ENCODE measurements around the gene RHBDF1. TPM values are rescaled to one million over a fixed set of nuclear protein-coding genes. Genes with fewer than 3 reads are reported as not detected.
"Not testable (repeated sequence)": the region's sequence is repeated elsewhere in the genome, so short reads cannot be mapped to it uniquely, and the experiment has no call there.

The RHBDF1 gene
- total and polyA plus RNA-seq, 8 donors: 33.4 to 50.0 (median 39.7) TPM

GRCh38 chr16:38941-39892 lies 33.2 kb downstream of the RHBDF1 start:
- no peak overlapping the region for H3K4me3 ChIP-seq
- H3K27ac ChIP-seq: no peak overlapping the region
- intact Hi-C loops (cut with DNase I): no loop called here
- DNase-seq (peak in 2 of 4 donors; percentile 55 to 68), ATAC-seq (peak; percentile 91)
- H3K4me1 ChIP-seq: peaks cover 0 to 29% of the 10 kb centered on the region in 2 donors
- no peaks in the 10 kb centered on the region for H3K27me3 ChIP-seq
- H3K36me3 ChIP-seq: peaks cover 0 to 23% of the 10 kb centered on the region in 2 donors
- TF ChIP-seq CTCF (IDR thresholded peaks at IDR 0.05): no peak
- no peaks in the 10 kb centered on the region for H3K9me3 ChIP-seq

- H3K4me1 ChIP-seq: peaks cover 0 to 29% of the 10 kb centered on the region in 2 donors
- H3K4me3 ChIP-seq; H3K27ac ChIP-seq; intact Hi-C loops (cut with DNase I); H3K9me3 ChIP-seq; H3K27me3 ChIP-seq; ATAC-seq: not testable (repeated sequence)
- H3K36me3 ChIP-seq: peaks cover 0 to 15% of the 10 kb centered on the region in 2 donors
- peak in 1 of 4 donors; percentile 54 for DNase-seq
These were observed 34.2 kb downstream of the RHBDF1 start for GRCh38 chr16:38206-38605.

GRCh38 chr16:37511-37910 lies 34.9 kb downstream of the RHBDF1 start:
- H3K4me1 ChIP-seq: peaks cover 0 to 29% of the 10 kb centered on the region in 2 donors
- ATAC-seq: no peak
- TF ChIP-seq CTCF (IDR thresholded peaks at IDR 0.05): no peak

GRCh38 chr16:36336-36984 lies 36.0 kb downstream of the RHBDF1 start:
- H3K27ac ChIP-seq: no peak overlapping the region
- H3K4me3 ChIP-seq: no peak overlapping the region
- no peaks in the 10 kb centered on the region for H3K36me3 ChIP-seq
- peak in 1 of 4 donors; percentile 56 for DNase-seq
- H3K9me3 ChIP-seq: no peaks in the 10 kb centered on the region
- ATAC-seq: no peak
- no peaks in the 10 kb centered on the region for H3K27me3 ChIP-seq
- TF ChIP-seq CTCF (IDR thresholded peaks at IDR 0.05): no peak
- intact Hi-C loops (cut with DNase I): no loop called here
- peaks cover 0 to 29% of the 10 kb centered on the region in 2 donors for H3K4me1 ChIP-seq

More at GRCh38 chr16:37511-37910, 34.9 kb downstream of the RHBDF1 start:
- intact Hi-C loops (cut with DNase I): no loop called here
- H3K36me3 ChIP-seq: peaks cover 0 to 8% of the 10 kb centered on the region in 2 donors
- H3K4me3 ChIP-seq: no peak overlapping the region
- no peaks in the 10 kb centered on the region for H3K9me3 ChIP-seq
- no peak overlapping the region for H3K27ac ChIP-seq
- no peaks in the 10 kb centered on the region for H3K27me3 ChIP-seq
- DNase-seq: no peak

- intact Hi-C loops (cut with DNase I): no loop called here
- no peaks in the 10 kb centered on the region for H3K36me3 ChIP-seq
- DNase-seq: peak in 1 of 4 donors; percentile 62
- no peaks in the 10 kb centered on the region for H3K9me3 ChIP-seq
- ATAC-seq: no peak
- H3K4me3 ChIP-seq: no peak overlapping the region
- peaks cover 0 to 29% of the 10 kb centered on the region in 2 donors for H3K4me1 ChIP-seq
- TF ChIP-seq CTCF (IDR thresholded peaks at IDR 0.05): no peak
- peak overlapping the region in 1 of 2 donors; percentile 77 for H3K27ac ChIP-seq
- H3K27me3 ChIP-seq: no peaks in the 10 kb centered on the region
These were observed 36.6 kb downstream of the RHBDF1 start for GRCh38 chr16:35678-36305.

Data from left lung (tissue), 10 donors.